H9 (cell line): ENCODE data around the gene MT1X. TPM values are rescaled to one million over a fixed set of nuclear protein-coding genes. Genes with fewer than 3 reads are reported as not detected.

Source experiments
- DNase-seq: peaks from one replicate; pipeline ENCODE4 v3.0.0-alpha.2; 2017
- H2AFZ ChIP-seq: one replicate; pipeline ENCODE4 v1.6.1; 2013; ENCODE audit warnings: mild to moderate bottlenecking, low read length, control low read depth, moderate library complexity
- H2AK5ac ChIP-seq: 2 replicates; pipeline ENCODE4 v1.6.1; 2013; ENCODE audit warnings: low read length, control low read depth, mixed read lengths; ENCODE audit not compliant: insufficient read length
- H2BK120ac ChIP-seq: one replicate; pipeline ENCODE4 v1.6.1; 2013; ENCODE audit warnings: low read depth, mild to moderate bottlenecking, low read length, control low read depth, inconsistent platforms; ENCODE audit not compliant: poor library complexity, severe bottlenecking
- H2BK12ac ChIP-seq: 2 replicates; pipeline ENCODE4 v1.6.1; 2013; ENCODE audit warnings: low read length, control low read depth, mixed read lengths, low read depth; ENCODE audit not compliant: insufficient read length
- H2BK15ac ChIP-seq: 2 replicates; pipeline ENCODE4 v1.6.1; 2013; ENCODE audit warnings: low read depth, low read length, control low read depth
- H2BK20ac ChIP-seq: one replicate; pipeline ENCODE4 v1.6.1; 2013; ENCODE audit warnings: low read depth, mild to moderate bottlenecking, low read length, control low read depth, inconsistent platforms; ENCODE audit not compliant: poor library complexity, severe bottlenecking
- H2BK5ac ChIP-seq: 2 replicates; pipeline ENCODE4 v1.6.1; 2013; ENCODE audit warnings: low read length, control low read depth, mixed read lengths; ENCODE audit not compliant: insufficient read length
- H3K14ac ChIP-seq: 2 replicates; pipeline ENCODE4 v1.6.1; 2013; ENCODE audit warnings: low read length, control low read depth; ENCODE audit not compliant: insufficient read depth
- H3K18ac ChIP-seq: 2 replicates; pipeline ENCODE4 v1.6.1; 2013; ENCODE audit warnings: low read depth, mild to moderate bottlenecking, mixed read lengths, low read length, control low read depth; ENCODE audit not compliant: insufficient read length
- H3K23ac ChIP-seq: 2 replicates; pipeline ENCODE4 v1.6.1; 2013; ENCODE audit warnings: low read length, control low read depth, mixed read lengths, low read depth; ENCODE audit not compliant: insufficient read length
- H3K23me2 ChIP-seq: 2 replicates; pipeline ENCODE4 v1.6.1; 2013; ENCODE audit warnings: low read depth, mild to moderate bottlenecking, mixed read lengths, low read length, control low read depth; ENCODE audit not compliant: insufficient read length, poor library complexity, severe bottlenecking
- H3K27ac ChIP-seq: 2 replicates; pipeline ENCODE4 v1.5.1; 2013; ENCODE audit warnings: low read length, control low read depth, mixed read lengths, low read depth; ENCODE audit not compliant: insufficient read length
- H3K27me3 ChIP-seq: 2 replicates; pipeline ENCODE4 v1.6.1; 2013; ENCODE audit warnings: low read length, control low read depth, inconsistent platforms; ENCODE audit not compliant: insufficient read depth
- H3K4ac ChIP-seq: 2 replicates; pipeline ENCODE4 v1.6.1; 2013; ENCODE audit warnings: low read depth, mild to moderate bottlenecking, control low read depth, inconsistent platforms, low read length, moderate library complexity
- H3K4me1 ChIP-seq: 2 replicates; pipeline ENCODE4 v1.6.1; 2013; ENCODE audit warnings: low read length, control low read depth, inconsistent platforms; ENCODE audit not compliant: insufficient read depth
- H3K4me2 ChIP-seq: 2 replicates; pipeline ENCODE4 v1.6.1; 2013; ENCODE audit warnings: low read length, control low read depth, mixed read lengths; ENCODE audit not compliant: insufficient read length, insufficient read depth
- H3K56ac ChIP-seq: 2 replicates; pipeline ENCODE4 v1.6.1; 2013; ENCODE audit warnings: low read depth, mild to moderate bottlenecking, mixed read lengths, low read length, control low read depth; ENCODE audit not compliant: insufficient read length
- H3K79me1 ChIP-seq: 2 replicates; pipeline ENCODE4 v1.6.1; 2013; ENCODE audit warnings: low read depth, mild to moderate bottlenecking, moderate library complexity, low read length, control low read depth, inconsistent platforms; ENCODE audit not compliant: insufficient read depth, poor library complexity, severe bottlenecking
- H3K79me2 ChIP-seq: 2 replicates; pipeline ENCODE4 v1.6.1; 2013; ENCODE audit warnings: low read length, control low read depth, inconsistent platforms; ENCODE audit not compliant: insufficient read depth
- H3K9ac ChIP-seq: 2 replicates; pipeline ENCODE4 v1.6.1; 2013; ENCODE audit warnings: low read length, control low read depth, mixed read lengths; ENCODE audit not compliant: insufficient read length; ENCODE audit errors: extremely low read depth
- H3K9me3 ChIP-seq: one replicate; pipeline ENCODE4 v1.6.1; 2013; ENCODE audit warnings: low read depth, low read length, inconsistent platforms; ENCODE audit not compliant: control insufficient read depth
- H3T11ph ChIP-seq: one replicate; pipeline ENCODE4 v1.6.1; 2013; ENCODE audit warnings: mild to moderate bottlenecking, low read length, control low read depth, inconsistent platforms
- H4K20me1 ChIP-seq: one replicate; pipeline ENCODE4 v1.6.1; 2013; ENCODE audit not compliant: control insufficient read depth, insufficient read length, insufficient read depth
- H4K5ac ChIP-seq: 2 replicates; pipeline ENCODE4 v1.6.1; 2013; ENCODE audit warnings: low read depth, mild to moderate bottlenecking, mixed read lengths, low read length, control low read depth; ENCODE audit not compliant: insufficient read length
- H4K8ac ChIP-seq: replicated peaks from 2 replicates; pipeline ENCODE4 v1.6.1; 2013; ENCODE audit warnings: low read length, control low read depth, mixed read lengths, low read depth; ENCODE audit not compliant: insufficient read length
- H4K91ac ChIP-seq: 2 replicates; pipeline ENCODE4 v1.6.1; 2013; ENCODE audit warnings: low read depth, mild to moderate bottlenecking, moderate library complexity, mixed read lengths, low read length, control low read depth; ENCODE audit not compliant: insufficient read length
- H3K27ac Mint-ChIP-seq, 3 experiments: 2 replicates in 2 of 3; 3 replicates in 1 of 3; pipeline ENCODE4 v1.8.0; 2020 to 2021; ENCODE audit warnings: mixed read lengths in 3 of 3, mild to moderate bottlenecking in 1 of 3, moderate library complexity in 1 of 3
- H3K27me3 Mint-ChIP-seq: 2 replicates; pipeline ENCODE4 v1.8.0; 2021; ENCODE audit warnings: low read depth, mild to moderate bottlenecking, moderate library complexity, mixed read lengths
- H3K36me3 Mint-ChIP-seq, 3 experiments: 2 replicates in 2 of 3; 3 replicates in 1 of 3; pipeline ENCODE4 v1.8.0; 2020 to 2021; ENCODE audit warnings: low read depth in 3 of 3, mixed read lengths in 3 of 3; ENCODE audit not compliant: insufficient read depth in 1 of 3
- H3K4me1 Mint-ChIP-seq, 2 experiments: 2 replicates each; pipeline ENCODE4 v1.8.0; 2020; ENCODE audit warnings: mixed read lengths in 2 of 2
- H3K4me3 Mint-ChIP-seq, 2 experiments: 2 replicates in 1 of 2; 3 replicates in 1 of 2; pipeline ENCODE4 v1.8.0; 2020 to 2021; ENCODE audit warnings: mild to moderate bottlenecking in 2 of 2, mixed read lengths in 2 of 2, moderate library complexity in 1 of 2
- H3K9me3 Mint-ChIP-seq, 2 experiments: 2 replicates in 1 of 2; 3 replicates in 1 of 2; pipeline ENCODE4 v1.8.0; 2020; ENCODE audit warnings: mild to moderate bottlenecking in 2 of 2, mixed read lengths in 2 of 2, moderate library complexity in 1 of 2
- WGBS: extraction: QIAGEN DNeasy Blood & Tissue Kit; methylation state at CpG from one replicate; pipeline ENCODE4 v1.1.7; 2013; ENCODE audit warnings: missing lambda C conversion rate, low lambda C conversion rate, mixed read lengths; ENCODE audit not compliant: insufficient read length; ENCODE audit errors: extremely low coverage; 5-methylcytosine and 5-hydroxymethylcytosine counted together
- total RNA-seq: library from RNA; stranded (reverse); gene quantifications from 2 replicates; pipeline ENCODE4 v1.2.1, GENCODE V29; 2021
- TF ChIP-seq, protein P1 (sequence below): fragments of 200-600 bp; sonication (generic); conservative IDR thresholded peaks from 3 replicates; pipeline ENCODE4 v1.8.0; 2021; ENCODE audit warnings: antibody characterized with exemption, mild to moderate bottlenecking

Gene MT1X
- total RNA-seq, 1 experiment from 2014 or later, result 32.1 TPM

DNA sequence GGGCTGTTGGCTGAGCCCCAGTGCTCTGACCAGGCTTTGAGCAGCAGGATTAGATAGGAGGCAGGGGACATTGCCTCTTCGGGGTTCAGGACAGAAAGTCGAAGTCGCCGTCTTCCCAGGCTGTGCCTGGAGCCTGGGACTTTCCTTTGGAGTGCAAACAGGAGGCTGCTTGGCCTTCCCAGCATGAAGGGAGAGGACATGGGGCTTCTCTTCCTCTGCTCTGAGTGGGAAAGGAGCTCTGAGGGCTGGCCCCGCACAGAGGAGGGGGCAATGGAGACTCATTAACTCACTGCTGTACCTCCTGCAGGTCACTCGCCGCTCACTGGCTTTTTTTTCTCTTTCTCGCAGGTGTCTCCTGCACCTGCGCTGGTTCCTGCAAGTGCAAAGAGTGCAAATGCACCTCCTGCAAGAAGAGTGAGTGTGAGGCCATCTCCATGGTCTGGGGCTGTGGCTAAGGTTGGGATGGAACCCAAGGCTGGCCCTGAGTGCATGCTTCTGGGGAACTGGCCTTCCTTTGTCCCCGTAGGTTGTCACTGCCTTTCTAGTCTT, 23.9 kb upstream of the MT1X start:
- H2BK120ac ChIP-seq, result no peak overlapping the region
- H3K4me1 ChIP-seq, result peaks cover 2% of the 10 kb centered on the region; the same call in 1 of the 2 replicates
- TF ChIP-seq, protein P1, sequence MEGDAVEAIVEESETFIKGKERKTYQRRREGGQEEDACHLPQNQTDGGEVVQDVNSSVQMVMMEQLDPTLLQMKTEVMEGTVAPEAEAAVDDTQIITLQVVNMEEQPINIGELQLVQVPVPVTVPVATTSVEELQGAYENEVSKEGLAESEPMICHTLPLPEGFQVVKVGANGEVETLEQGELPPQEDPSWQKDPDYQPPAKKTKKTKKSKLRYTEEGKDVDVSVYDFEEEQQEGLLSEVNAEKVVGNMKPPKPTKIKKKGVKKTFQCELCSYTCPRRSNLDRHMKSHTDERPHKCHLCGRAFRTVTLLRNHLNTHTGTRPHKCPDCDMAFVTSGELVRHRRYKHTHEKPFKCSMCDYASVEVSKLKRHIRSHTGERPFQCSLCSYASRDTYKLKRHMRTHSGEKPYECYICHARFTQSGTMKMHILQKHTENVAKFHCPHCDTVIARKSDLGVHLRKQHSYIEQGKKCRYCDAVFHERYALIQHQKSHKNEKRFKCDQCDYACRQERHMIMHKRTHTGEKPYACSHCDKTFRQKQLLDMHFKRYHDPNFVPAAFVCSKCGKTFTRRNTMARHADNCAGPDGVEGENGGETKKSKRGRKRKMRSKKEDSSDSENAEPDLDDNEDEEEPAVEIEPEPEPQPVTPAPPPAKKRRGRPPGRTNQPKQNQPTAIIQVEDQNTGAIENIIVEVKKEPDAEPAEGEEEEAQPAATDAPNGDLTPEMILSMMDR, result no peak
- H3K23me2 ChIP-seq, result peaks cover 6% of the 10 kb centered on the region
- no peaks in the 10 kb centered on the region for H3K9me3 ChIP-seq
- no peak overlapping the region for H3K27ac ChIP-seq
- WGBS, result no CpG with 5 or more reads among the region's 10 CpGs
- H4K8ac ChIP-seq, result no peak overlapping the region
- Mint-ChIP-seq H3K4me3 (peak overlapping the region; percentile 84 to 91), H3K27ac (no peak overlapping the region), H3K36me3 (no peaks in the 10 kb centered on the region), H3K27me3 (peaks cover 77% of the 10 kb centered on the region), H3K9me3 (no peaks in the 10 kb centered on the region), H3K4me1 (peaks cover 21 to 27% of the 10 kb centered on the region in 2 experiments)
- no peaks in the 10 kb centered on the region for H4K20me1 ChIP-seq
- H3K4ac ChIP-seq, result no peak overlapping the region
- no peak overlapping the region for H4K91ac ChIP-seq
- H3T11ph ChIP-seq, result no peak overlapping the region
- no peak overlapping the region for H2BK12ac ChIP-seq
- DNase-seq, result no peak
- H3K79me2 ChIP-seq, result no peaks in the 10 kb centered on the region
- no peak overlapping the region for H3K14ac ChIP-seq
- H3K79me1 ChIP-seq, result no peaks in the 10 kb centered on the region
- no peak overlapping the region for H2BK5ac ChIP-seq
- peaks cover 29% of the 10 kb centered on the region; the same call in 1 of the 2 replicates for H3K27me3 ChIP-seq
- H3K9ac ChIP-seq, result no peak overlapping the region
- H2AK5ac ChIP-seq, result no peak overlapping the region
- no peak overlapping the region for H2BK20ac ChIP-seq
- no peak overlapping the region for H3K56ac ChIP-seq
- peak overlapping the region; percentile 81 for H3K4me2 ChIP-seq
- H2AFZ ChIP-seq, result no peak overlapping the region
- H3K23ac ChIP-seq, result no peak overlapping the region
- H4K5ac ChIP-seq, result no peak overlapping the region
- no peak overlapping the region for H2BK15ac ChIP-seq
- H3K18ac ChIP-seq, result no peak overlapping the region
